Epithelial cell of esophagus (primary cell): ENCODE measurements around the gene PDGFC.

Source experiments
- DNase-seq: peaks from one replicate; pipeline ENCODE4 v3.0.0; 2010; ENCODE audit warnings: low read depth
- H3K4me3 ChIP-seq: 2 replicates; pipeline ENCODE4 v1.5.1; 2011; ENCODE audit warnings: mild to moderate bottlenecking, low read length, control low read depth
- CTCF ChIP-seq: IDR thresholded peaks from 2 replicates; pipeline ENCODE4 v1.5.1; 2011; ENCODE audit warnings: low read depth, mild to moderate bottlenecking, low read length, control low read depth, inconsistent platforms; ENCODE audit not compliant: insufficient read depth; ENCODE audit errors: missing control alignments

PDGFC gene

DNA sequence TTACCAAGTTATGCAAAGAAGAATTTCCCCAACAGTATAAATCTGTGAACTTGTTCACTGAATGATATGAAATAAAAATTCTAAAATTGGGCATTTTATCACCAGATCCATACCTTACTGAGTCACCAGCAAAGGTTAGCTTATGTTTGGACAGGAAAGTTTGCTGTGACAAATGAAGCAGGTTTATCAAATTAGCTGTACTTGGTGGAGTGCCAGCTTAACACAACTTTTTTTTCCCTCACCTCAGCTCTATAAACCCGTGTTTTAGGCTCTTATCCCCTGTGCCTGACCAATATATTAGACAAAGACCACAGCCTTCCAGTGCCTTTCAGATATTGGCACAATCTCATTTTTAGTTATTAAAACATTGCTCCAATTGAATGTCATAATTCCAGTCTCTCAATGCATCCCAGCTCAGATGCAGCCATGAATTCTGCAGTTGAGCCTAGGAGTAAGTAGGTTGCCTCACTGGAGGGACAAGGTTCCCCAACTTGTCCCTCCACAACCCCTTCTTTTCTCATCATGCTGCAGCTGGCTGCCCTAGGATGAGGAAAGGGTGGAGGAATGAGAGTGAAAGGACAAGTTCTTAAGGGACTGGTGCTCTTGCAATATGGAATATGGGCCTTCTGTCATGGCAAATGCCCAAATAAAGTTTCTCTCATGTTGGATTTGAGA is 27.0 kb upstream of the PDGFC start:
- TF ChIP-seq CTCF, result no peak
- peak; percentile 29 for DNase-seq
- no peak overlapping the region for H3K4me3 ChIP-seq

DNA sequence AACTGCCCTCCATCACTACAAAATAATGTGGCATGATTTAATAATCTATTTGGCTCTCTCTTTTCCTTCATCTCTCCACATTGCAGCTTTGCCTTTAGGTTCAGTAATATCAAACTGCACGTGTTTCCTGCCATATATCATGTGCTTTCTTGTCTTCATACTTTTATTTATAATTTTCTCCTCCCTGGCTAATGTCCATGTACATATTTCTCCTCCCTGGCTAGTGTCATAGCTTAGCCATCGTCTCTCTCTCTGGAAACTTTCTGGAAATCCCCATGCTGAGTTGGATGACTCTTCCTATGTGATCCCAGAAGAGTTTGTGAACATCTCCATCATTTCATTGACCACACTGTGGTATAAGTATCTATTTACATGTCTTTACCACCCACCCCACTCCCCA is 21.3 kb upstream of the PDGFC start:
- H3K4me3 ChIP-seq, result no peak overlapping the region
- no peak for DNase-seq
- no peak for TF ChIP-seq CTCF

DNA sequence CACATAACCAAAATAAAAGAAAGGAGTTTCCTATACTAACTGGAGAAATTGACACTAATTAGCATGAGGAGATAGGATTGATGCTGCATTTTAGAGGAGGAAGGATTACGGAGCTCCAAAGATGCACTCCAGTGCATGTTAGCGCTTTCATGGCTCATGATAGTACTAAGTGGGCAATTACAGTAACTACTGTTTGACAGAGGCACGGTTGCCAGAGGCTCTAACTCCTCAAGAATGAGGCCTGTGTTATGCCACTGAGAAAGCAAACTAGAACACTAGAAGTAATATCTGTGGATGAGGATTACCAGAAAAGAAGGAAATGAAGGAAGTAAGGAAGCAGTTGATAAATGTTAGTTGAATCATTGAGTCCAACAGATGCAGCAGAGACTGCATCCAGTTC is 19.6 kb upstream of the PDGFC start:
- H3K4me3 ChIP-seq, result no peak overlapping the region
- DNase-seq, result no peak
- TF ChIP-seq CTCF, result no peak

GRCh38 chr4:156983366-156983765 is 11.8 kb upstream of the PDGFC start:
- DNase-seq, result peak; percentile 46
- no peak overlapping the region for H3K4me3 ChIP-seq
- TF ChIP-seq CTCF, result peak; percentile 61

DNA sequence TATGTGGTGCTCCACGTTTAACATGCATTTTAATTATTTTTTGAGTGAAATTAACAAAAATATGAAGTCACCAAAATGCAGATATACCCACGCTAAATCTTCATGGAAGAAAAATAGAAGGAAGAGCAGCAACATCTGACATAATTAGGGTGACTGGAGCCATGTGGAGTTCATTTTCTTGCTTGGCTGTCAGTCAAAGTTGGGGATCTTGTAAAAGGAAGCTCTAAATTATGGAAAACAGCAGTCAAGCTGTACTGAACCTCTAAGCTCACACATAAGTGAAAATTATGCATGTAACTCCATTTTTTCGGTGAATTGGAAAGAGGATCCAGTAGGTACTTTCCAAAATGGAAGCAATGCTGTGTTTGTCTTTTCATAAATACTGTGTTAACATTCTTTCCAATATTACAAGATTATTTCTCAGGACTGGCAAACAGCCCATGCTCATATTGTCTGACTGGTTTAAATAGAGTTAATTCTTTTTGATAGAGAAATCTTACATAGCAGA is 9.7 kb upstream of the PDGFC start:
- no peak for TF ChIP-seq CTCF
- no peak overlapping the region for H3K4me3 ChIP-seq
- DNase-seq, result no peak

- no peak for DNase-seq
- H3K4me3 ChIP-seq, result no peak overlapping the region
- TF ChIP-seq CTCF, result no peak
These were observed 6.0 kb upstream of the PDGFC start for GRCh38 chr4:156977435-156978160.

DNA sequence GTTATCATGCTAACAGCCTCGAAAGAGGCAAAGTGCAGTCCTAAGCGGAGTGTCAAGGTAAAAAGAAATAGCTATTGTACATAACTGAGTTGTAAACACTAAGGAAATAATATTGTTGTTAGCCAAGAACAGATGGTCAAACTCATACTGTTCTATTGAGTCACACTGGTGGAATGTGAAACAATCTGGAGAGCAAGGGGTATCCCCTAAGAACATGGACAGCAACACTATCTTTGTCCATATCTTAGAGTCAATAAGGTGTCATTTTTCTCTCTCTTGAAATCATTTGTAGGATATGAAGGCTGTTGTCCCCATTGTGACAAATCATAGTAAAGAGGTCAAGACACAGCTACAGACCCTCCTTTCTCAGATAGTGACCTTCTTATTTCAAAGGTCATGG is 4.5 kb upstream of the PDGFC start:
- DNase-seq, result peak; percentile 50
- no peak overlapping the region for H3K4me3 ChIP-seq

More for the DNA sequence above, 4.5 kb upstream of the PDGFC start:
- no peak for TF ChIP-seq CTCF
